Ectodermal cell (in vitro differentiated cells): ENCODE measurements around the gene RALGAPA2.

Source experiments
- H3K27ac ChIP-seq: 2 replicates; pipeline ENCODE4 v1.7.0; 2013; ENCODE audit warnings: mild to moderate bottlenecking, low read depth, low read length; ENCODE audit not compliant: insufficient read depth, poor library complexity, severe bottlenecking
- H3K27me3 ChIP-seq: 2 replicates; pipeline ENCODE4 v1.7.0; 2013; ENCODE audit warnings: mild to moderate bottlenecking, low read length; ENCODE audit not compliant: insufficient read depth, control insufficient read depth, poor library complexity, severe bottlenecking
- H3K36me3 ChIP-seq: one replicate; pipeline ENCODE4 v1.7.0; 2013; ENCODE audit warnings: low read length; ENCODE audit not compliant: control insufficient read depth, insufficient read depth
- H3K4me1 ChIP-seq: one replicate; pipeline ENCODE4 v1.7.0; 2013; ENCODE audit warnings: low read length; ENCODE audit not compliant: control insufficient read depth, insufficient read depth
- H3K4me3 ChIP-seq: 2 replicates; pipeline ENCODE4 v1.7.0; 2013; ENCODE audit warnings: low read depth, low read length, control low read depth; ENCODE audit not compliant: insufficient read depth
- H3K9me3 ChIP-seq: 2 replicates; pipeline ENCODE4 v1.7.0; 2013; ENCODE audit warnings: mild to moderate bottlenecking, low read length, moderate library complexity; ENCODE audit not compliant: control insufficient read depth
- WGBS, 2 experiments: methylation state at CpG; one replicate each; pipeline ENCODE4 v1.1.7; 2013; ENCODE audit warnings: missing lambda C conversion rate in 2 of 2; 5-methylcytosine and 5-hydroxymethylcytosine counted together

RALGAPA2 gene

GRCh38 chr20:20448881-20449280 lies 263.6 kb downstream of the RALGAPA2 start:
- 93 to 96% methylated on average over 6 of the region's 6 CpGs for WGBS, 2 experiments
- Histone ChIP-seq H3K27ac (no peak overlapping the region), H3K27me3 (peaks cover 50% of the 10 kb centered on the region), H3K36me3 (no peaks in the 10 kb centered on the region), H3K9me3 (no peaks in the 10 kb centered on the region), H3K4me3 (no peak overlapping the region), H3K4me1 (peaks cover 17% of the 10 kb centered on the region)

DNA sequence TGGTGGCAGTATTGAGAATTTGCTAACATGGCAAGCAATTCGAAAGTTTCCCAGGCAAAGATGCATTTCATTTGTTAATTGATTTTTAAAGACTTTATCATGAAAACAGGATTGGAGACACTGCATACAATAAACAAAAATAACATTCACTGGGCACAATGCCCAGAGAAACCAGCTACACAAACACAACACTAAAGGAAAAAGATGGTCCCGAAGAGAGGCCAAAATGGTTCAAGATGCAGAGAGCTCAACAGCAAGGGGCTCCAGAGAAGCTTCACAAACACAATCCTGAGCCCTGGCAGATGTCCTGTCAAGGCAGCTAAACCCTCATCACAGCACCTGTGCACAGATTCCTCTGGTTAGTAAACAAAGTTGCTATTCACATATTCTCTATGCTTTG lies 265.2 kb downstream of the RALGAPA2 start:
- Histone ChIP-seq H3K4me3 (no peak overlapping the region), H3K4me1 (peaks cover 2% of the 10 kb centered on the region), H3K27me3 (peaks cover 33% of the 10 kb centered on the region), H3K27ac (no peak overlapping the region), H3K9me3 (no peaks in the 10 kb centered on the region), H3K36me3 (no peaks in the 10 kb centered on the region)
- 84 to 86% methylated on average over 2 of the region's 2 CpGs for WGBS, 2 experiments

- H3K36me3 ChIP-seq, result no peaks in the 10 kb centered on the region
- H3K4me3 ChIP-seq, result no peak overlapping the region
- H3K4me1 ChIP-seq, result no peaks in the 10 kb centered on the region
- 90 to 94% methylated on average over 5 of the region's 5 CpGs for WGBS, 2 experiments
- peaks cover 26% of the 10 kb centered on the region for H3K27me3 ChIP-seq
- no peak overlapping the region for H3K27ac ChIP-seq
- no peaks in the 10 kb centered on the region for H3K9me3 ChIP-seq
Observed at GRCh38 chr20:20446425-20447015, 265.9 kb downstream of the RALGAPA2 start.

DNA sequence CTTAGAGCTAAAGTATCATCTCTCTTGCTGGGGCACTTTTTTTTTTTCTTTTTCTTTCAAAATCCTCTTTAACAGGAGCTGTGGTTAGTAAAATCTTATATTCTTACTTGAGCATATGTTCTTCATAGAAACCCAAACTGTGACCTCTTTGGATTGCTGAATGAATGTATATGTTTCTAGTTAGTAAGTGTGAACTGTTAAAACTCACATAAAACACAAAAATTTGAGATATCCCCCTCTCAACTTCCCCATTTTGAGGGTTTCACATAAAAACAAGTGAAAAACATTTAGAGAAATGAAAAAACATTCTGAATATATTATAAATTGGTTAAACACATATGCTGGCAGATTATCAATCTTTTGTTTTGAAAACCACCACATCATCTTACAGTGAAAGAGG lies 266.4 kb downstream of the RALGAPA2 start:
- Histone ChIP-seq H3K4me1 (no peaks in the 10 kb centered on the region), H3K27ac (no peak overlapping the region), H3K27me3 (peaks cover 21% of the 10 kb centered on the region), H3K36me3 (no peaks in the 10 kb centered on the region), H3K9me3 (no peaks in the 10 kb centered on the region), H3K4me3 (no peak overlapping the region)

- Histone ChIP-seq H3K27ac (no peak overlapping the region), H3K36me3 (no peaks in the 10 kb centered on the region), H3K27me3 (peaks cover 3% of the 10 kb centered on the region), H3K4me1 (no peaks in the 10 kb centered on the region), H3K4me3 (no peak overlapping the region), H3K9me3 (no peaks in the 10 kb centered on the region)
- 87 to 88% methylated on average over 4 of the region's 4 CpGs for WGBS, 2 experiments
Observed at GRCh38 chr20:20443504-20443903, 268.9 kb downstream of the RALGAPA2 start.

- no peaks in the 10 kb centered on the region for H3K27me3 ChIP-seq
- no peaks in the 10 kb centered on the region for H3K36me3 ChIP-seq
- H3K27ac ChIP-seq, result no peak overlapping the region
- H3K4me1 ChIP-seq, result no peaks in the 10 kb centered on the region
- no peak overlapping the region for H3K4me3 ChIP-seq
- WGBS, 2 experiments, result 90 to 96% methylated on average over 2 of the region's 2 CpGs
- H3K9me3 ChIP-seq, result no peaks in the 10 kb centered on the region
Observed at GRCh38 chr20:20442466-20442865, 270.0 kb downstream of the RALGAPA2 start.

- Histone ChIP-seq H3K36me3 (no peaks in the 10 kb centered on the region), H3K4me1 (no peaks in the 10 kb centered on the region), H3K4me3 (no peak overlapping the region), H3K9me3 (no peaks in the 10 kb centered on the region), H3K27me3 (no peaks in the 10 kb centered on the region), H3K27ac (no peak overlapping the region)
- WGBS, 2 experiments, result 59 to 63% methylated on average over 6 of the region's 6 CpGs
Observed at GRCh38 chr20:20440886-20441658, 271.4 kb downstream of the RALGAPA2 start.

DNA sequence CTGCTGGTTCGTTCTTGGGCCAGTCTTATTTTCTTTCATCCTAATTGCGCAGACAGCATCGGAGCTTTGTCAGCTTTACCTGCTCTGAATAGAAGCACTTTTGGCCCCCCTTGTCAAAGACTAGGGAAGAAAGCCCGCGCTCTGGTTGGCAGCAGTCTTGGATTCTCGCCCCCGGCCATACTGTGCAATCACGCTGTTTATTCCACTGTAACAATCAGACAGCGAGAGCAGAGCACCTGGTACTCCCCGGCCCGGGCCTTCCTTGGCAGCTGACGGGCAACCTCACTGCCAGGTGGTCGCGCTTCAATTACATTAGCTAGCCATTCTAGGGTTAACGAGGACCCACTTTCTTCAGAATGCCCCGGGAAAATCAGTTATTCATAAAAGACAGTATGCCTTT lies 272.0 kb downstream of the RALGAPA2 start:
- no peaks in the 10 kb centered on the region for H3K4me1 ChIP-seq
- H3K9me3 ChIP-seq, result no peaks in the 10 kb centered on the region
- no peak overlapping the region for H3K27ac ChIP-seq
- H3K27me3 ChIP-seq, result no peaks in the 10 kb centered on the region
- H3K36me3 ChIP-seq, result no peaks in the 10 kb centered on the region
- H3K4me3 ChIP-seq, result no peak overlapping the region
- 96% methylated on average over 16 of the region's 16 CpGs for WGBS, 2 experiments

- H3K27ac ChIP-seq, result no peak overlapping the region
- no peaks in the 10 kb centered on the region for H3K9me3 ChIP-seq
- no peaks in the 10 kb centered on the region for H3K27me3 ChIP-seq
- H3K4me1 ChIP-seq, result no peaks in the 10 kb centered on the region
- H3K4me3 ChIP-seq, result no peak overlapping the region
- no peaks in the 10 kb centered on the region for H3K36me3 ChIP-seq
- 94 to 98% methylated on average over 3 to 4 of the region's 5 CpGs for WGBS, 2 experiments
Observed at GRCh38 chr20:20439602-20440190, 272.7 kb downstream of the RALGAPA2 start.

DNA sequence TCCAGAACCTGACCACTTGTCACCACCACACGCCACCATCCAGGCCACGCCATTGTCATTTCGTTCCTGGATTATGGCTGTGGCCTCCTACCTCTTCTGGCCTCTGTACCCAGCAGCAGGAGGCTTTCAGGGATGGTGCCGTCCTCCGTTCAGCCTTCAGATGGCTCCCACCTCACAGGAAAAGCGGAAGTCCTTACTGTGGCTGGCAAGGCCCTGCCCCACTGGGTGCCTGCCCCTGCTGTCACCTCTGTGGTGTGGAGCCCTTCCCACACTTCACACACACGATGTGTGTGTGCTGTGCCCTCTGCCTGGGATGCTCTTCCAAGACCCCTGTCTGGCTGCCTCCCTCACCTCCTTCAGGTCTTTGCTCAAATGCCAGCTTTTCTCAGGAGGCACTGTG lies 275.1 kb downstream of the RALGAPA2 start:
- Histone ChIP-seq H3K36me3 (no peaks in the 10 kb centered on the region), H3K27ac (no peak overlapping the region), H3K9me3 (no peaks in the 10 kb centered on the region), H3K4me1 (no peaks in the 10 kb centered on the region), H3K4me3 (no peak overlapping the region), H3K27me3 (no peaks in the 10 kb centered on the region)
- 94 to 95% methylated on average over 7 of the region's 7 CpGs for whole genome bisulfite sequencing, 2 experiments
